CD14-positive monocyte (primary cell): ENCODE data around the gene ASCC2. TPM values are rescaled to one million over a fixed set of nuclear protein-coding genes. Genes with fewer than 3 reads are reported as not detected.
A peak's percentile ranks its signal among the peaks of the same experiment; 100 is the strongest.

ENCODE experiments used
- DNase-seq, 3 donors: peaks; one replicate each; pipeline ENCODE4 v3.0.0-alpha.2; 2011 to 2022
- H2AFZ ChIP-seq: 2 replicates; pipeline ENCODE4 v1.6.0; 2012; ENCODE audit warnings: mild to moderate bottlenecking, low read depth, low read length, inconsistent platforms; ENCODE audit not compliant: insufficient read depth, poor library complexity, severe bottlenecking
- H3K27ac ChIP-seq, 2 donors: 1 replicate in 1 of 2; 2 replicates in 1 of 2; pipeline ENCODE4 v1.5.1; 2012 to 2013; ENCODE audit warnings: low read length in 2 of 2, control low read depth in 1 of 2, inconsistent platforms in 1 of 2, low read depth in 1 of 2, mild to moderate bottlenecking in 1 of 2
- H3K27me3 ChIP-seq, 2 donors: one replicate each; pipeline versions ENCODE4 v1.6.0 to v1.6.1; 2011 to 2013; ENCODE audit warnings: low read length in 2 of 2; ENCODE audit not compliant: control insufficient read depth in 2 of 2, insufficient read depth in 2 of 2
- H3K36me3 ChIP-seq, 2 donors: replicated peaks in 1 of 2; 1 replicate in 1 of 2; 2 replicates in 1 of 2; pipeline versions ENCODE4 v1.5.1 to v1.6.1; 2012 to 2013; ENCODE audit warnings: low read length in 2 of 2, control low read depth in 1 of 2, inconsistent platforms in 1 of 2, mild to moderate bottlenecking in 1 of 2; ENCODE audit not compliant: insufficient read depth in 2 of 2, control insufficient read depth in 1 of 2
- H3K4me1 ChIP-seq, 2 donors: 1 replicate in 1 of 2; 2 replicates in 1 of 2; pipeline versions ENCODE4 v1.5.1 to v1.6.1; 2012 to 2013; ENCODE audit warnings: low read length in 2 of 2, control low read depth in 1 of 2, inconsistent platforms in 1 of 2, mild to moderate bottlenecking in 1 of 2, moderate library complexity in 1 of 2; ENCODE audit not compliant: insufficient read depth in 2 of 2, control insufficient read depth in 1 of 2
- H3K4me2 ChIP-seq: replicated peaks from 2 replicates; pipeline ENCODE3; 2012; ENCODE audit warnings: low read length, moderate library complexity, mild to moderate bottlenecking; ENCODE audit not compliant: poor library complexity, severe bottlenecking; ENCODE audit errors: extremely low read depth
- H3K4me3 ChIP-seq, 3 experiments: fragments of 200-600 bp in 1 of 3; sonication (generic) in 1 of 3; replicated peaks in 1 of 3; 1 replicate in 2 of 3; 2 replicates in 1 of 3; pipeline ENCODE4 v1.5.1; 2011 to 2013; ENCODE audit warnings: low read length in 3 of 3, mild to moderate bottlenecking in 3 of 3, control low read depth in 2 of 3, low read depth in 2 of 3, inconsistent platforms in 1 of 3, moderate library complexity in 1 of 3
- H3K79me2 ChIP-seq: 2 replicates; pipeline ENCODE4 v1.6.0; 2012; ENCODE audit warnings: mild to moderate bottlenecking, control low read depth, inconsistent platforms, low read length, moderate library complexity; ENCODE audit not compliant: insufficient read depth
- H3K9ac ChIP-seq: 2 replicates; pipeline ENCODE4 v1.6.0; 2017; ENCODE audit warnings: low read length, mild to moderate bottlenecking; ENCODE audit not compliant: insufficient read depth, poor library complexity, severe bottlenecking
- H3K9me3 ChIP-seq, 2 donors: replicated peaks in 1 of 2; 1 replicate in 1 of 2; 2 replicates in 1 of 2; pipeline versions ENCODE4 v1.5.1 to v1.6.1; 2012 to 2013; ENCODE audit warnings: low read length in 2 of 2, control low read depth in 1 of 2; ENCODE audit not compliant: control insufficient read depth in 1 of 2, insufficient read depth in 1 of 2
- H4K20me1 ChIP-seq: 2 replicates; pipeline ENCODE4 v1.6.0; 2012; ENCODE audit warnings: mild to moderate bottlenecking, low read length, control low read depth, moderate library complexity; ENCODE audit not compliant: insufficient read depth
- H3K27ac Mint-ChIP-seq, 7 donors: one replicate each; pipeline ENCODE4 v1.8.0; 2020; ENCODE audit warnings: mild to moderate bottlenecking in 7 of 7, mixed read lengths in 7 of 7, moderate library complexity in 6 of 7, inconsistent platforms in 2 of 7
- H3K27me3 Mint-ChIP-seq, 3 donors: one replicate each; pipeline ENCODE4 v1.8.0; 2021 to 2022; ENCODE audit warnings: low read depth in 3 of 3, mild to moderate bottlenecking in 3 of 3, mixed read lengths in 3 of 3, moderate library complexity in 3 of 3, inconsistent platforms in 1 of 3
- H3K36me3 Mint-ChIP-seq, 2 donors: one replicate each; pipeline ENCODE4 v1.8.0; 2020; ENCODE audit warnings: mixed read lengths in 2 of 2, inconsistent platforms in 1 of 2, mild to moderate bottlenecking in 1 of 2
- H3K4me1 Mint-ChIP-seq: one replicate; pipeline ENCODE4 v1.8.0; 2020; ENCODE audit warnings: mild to moderate bottlenecking, mixed read lengths
- H3K4me3 Mint-ChIP-seq, 2 donors: one replicate each; pipeline ENCODE4 v1.8.0; 2020; ENCODE audit warnings: mild to moderate bottlenecking in 2 of 2, mixed read lengths in 2 of 2, moderate library complexity in 1 of 2
- H3K9me3 Mint-ChIP-seq, 7 donors: one replicate each; pipeline ENCODE4 v1.8.0; 2020 to 2022; ENCODE audit warnings: mixed read lengths in 7 of 7, mild to moderate bottlenecking in 6 of 7, moderate library complexity in 6 of 7, inconsistent platforms in 2 of 7
- CTCF ChIP-seq: fragments of 200-600 bp; IDR thresholded peaks from one replicate; pipeline ENCODE4 v1.8.0; 2022; ENCODE audit warnings: antibody characterized with exemption, mild to moderate bottlenecking
- WGBS: methylation state at CpG from one replicate; pipeline ENCODE4 v1.1.5; 2013; ENCODE audit warnings: missing lambda C conversion rate; ENCODE audit not compliant: insufficient coverage; 5-methylcytosine and 5-hydroxymethylcytosine counted together
- intact Hi-C, 2 donors: fragments of 100-400 bp; cut with micrococcal nuclease; formaldehyde crosslinking; loops; one replicate each; pipeline versions ENCODE4 v1.15.0 to v1.15.1; 2023
- polyA plus RNA-seq, 3 donors: library from polyadenylated mRNA; depleted of rRNA in 1 of 3; unstranded in 2 of 3; stranded (reverse) in 1 of 3; fragments of 300-500 nt in 2 of 3; fragments of >200 nt in 1 of 3; fragmentation: Illumina TruSeq in 2 of 3; gene quantifications; 1 replicate in 2 of 3; 2 replicates in 1 of 3; pipeline ENCODE4 v1.2.3, GENCODE V29; 2012 to 2021

Gene ASCC2
- polyA plus RNA-seq, 3 donors, result 23.8 to 77.2 (median 39.6) TPM

DNA sequence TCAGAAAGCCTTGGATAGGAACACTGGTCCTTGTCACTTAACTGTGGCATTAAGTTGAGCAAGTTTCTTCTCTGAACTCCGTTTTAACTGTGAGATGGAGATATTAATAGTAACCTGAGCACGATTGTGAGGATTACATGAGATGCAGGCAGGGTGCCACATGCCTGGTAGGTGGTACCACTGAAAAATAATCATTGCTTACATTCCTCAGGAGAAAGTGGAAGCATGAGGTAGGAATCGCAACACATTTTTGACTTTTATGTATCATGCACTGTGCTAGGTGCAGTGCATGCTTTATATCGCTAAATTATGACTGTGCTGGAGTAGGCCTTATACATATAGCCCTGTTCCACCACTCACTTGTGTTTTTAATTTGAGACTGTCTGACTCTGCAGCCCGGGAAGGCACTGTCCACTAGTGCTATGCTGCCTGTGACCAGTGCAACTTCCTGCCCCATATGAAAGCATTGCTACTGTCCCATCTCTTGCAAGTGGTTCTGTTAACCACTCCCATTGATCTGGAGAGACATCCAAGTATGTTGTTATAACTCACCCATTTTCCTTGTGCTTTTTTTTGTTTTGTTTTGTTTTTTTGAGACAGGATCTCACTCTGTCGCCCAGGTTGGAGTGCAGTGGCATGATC, 69.9 kb downstream of the ASCC2 start:
- Mint-ChIP-seq H3K4me3 (peak overlapping the region; percentile 99), H3K9me3 (no peaks in the 10 kb centered on the region), H3K36me3 (peaks cover 20 to 24% of the 10 kb centered on the region in 2 donors), H3K27me3 (peaks cover 0 to 1% (median 0%) of the 10 kb centered on the region in 3 donors), H3K4me1 (peaks cover 35% of the 10 kb centered on the region), H3K27ac (peak overlapping the region; percentile 41 to 98 (median 95))
- Histone ChIP-seq H3K9ac (peak overlapping the region; percentile 90), H3K4me1 (peaks cover 21 to 27% of the 10 kb centered on the region in 2 donors), H2AFZ (peak overlapping the region; percentile 99), H3K27me3 (no peaks in the 10 kb centered on the region), H3K4me2 (peak overlapping the region; percentile 98), H3K4me3 (peak overlapping the region; percentile 92 to 97 (median 96)), H3K79me2 (peaks cover 53% of the 10 kb centered on the region), H3K27ac (peak overlapping the region in 1 of 2 donors; percentile 92), H4K20me1 (no peaks in the 10 kb centered on the region), H3K9me3 (no peaks in the 10 kb centered on the region), H3K36me3 (peaks cover 12 to 29% of the 10 kb centered on the region in 2 donors)
- no peak for DNase-seq
- intact Hi-C loops, result loop anchor here (5.0 to 10.0 kb wide), 3 partner anchors 114 to 237 kb away; partner anchors contain the start of genes MTMR3 (in 1 of the 2) and NF2 (in 1 of the 2)
- 57% methylated on average over 4 of the region's 6 CpGs for WGBS
- no peak for TF ChIP-seq CTCF

DNA sequence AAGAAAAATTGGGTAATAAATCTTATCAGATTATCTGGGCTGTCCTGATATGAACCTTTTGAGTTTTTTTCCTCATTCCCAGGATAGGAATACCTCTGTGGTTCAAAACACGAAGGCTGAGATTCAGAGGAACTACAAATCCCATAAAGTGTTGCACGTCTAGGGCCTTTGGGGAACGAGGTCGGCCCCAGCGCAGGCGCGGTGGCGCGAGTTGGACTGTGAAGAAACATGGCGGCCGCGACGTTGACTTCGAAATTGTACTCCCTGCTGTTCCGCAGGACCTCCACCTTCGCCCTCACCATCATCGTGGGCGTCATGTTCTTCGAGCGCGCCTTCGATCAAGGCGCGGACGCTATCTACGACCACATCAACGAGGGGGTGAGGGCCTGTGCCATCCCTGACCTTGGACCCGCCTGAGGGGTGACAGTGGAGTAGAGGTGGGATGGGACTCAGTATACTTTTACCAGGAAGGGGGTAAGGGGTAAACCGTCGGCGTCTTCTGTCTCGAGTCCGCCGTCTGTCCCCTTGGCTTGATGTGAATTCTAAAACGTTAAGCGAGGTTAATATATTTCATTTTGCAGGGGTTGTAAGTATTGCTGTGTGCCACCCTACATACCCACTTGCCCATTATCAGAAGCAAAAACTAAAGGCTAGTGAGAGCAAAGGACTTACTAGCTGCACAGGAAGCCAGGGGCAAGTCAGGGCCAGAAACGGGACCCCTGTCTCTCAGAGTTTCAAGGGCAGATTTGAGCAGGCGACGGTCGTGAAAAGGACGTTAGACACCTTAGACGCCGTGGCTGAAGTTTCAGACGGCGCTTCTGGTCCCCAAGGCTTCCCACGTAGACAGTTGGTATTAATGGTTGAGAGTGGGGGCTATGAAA, 70.7 kb downstream of the ASCC2 start, which contains the start of gene UQCR10:
UQCR10 (plus strand) TSS at position 199 of the 881 bp plus-strand sequence; CDS start at position 229, 30 bp downstream.
- peak within 1 kb of the TSS; percentile 91 to 98 (median 96) for H3K27ac Mint-ChIP-seq
- peak within 1 kb of the TSS; percentile 99 for H3K4me3 Mint-ChIP-seq
- DNase-seq, result peak; percentile 86 to 93 (median 90)
- Histone ChIP-seq H3K27ac (peak within 1 kb of the TSS; percentile 37 to 92), H3K4me2 (peak within 1 kb of the TSS; percentile 98), H3K4me1 (peaks cover 21 to 27% of the 10 kb centered on the region in 2 donors), H3K36me3 (peaks cover 12 to 29% of the 10 kb centered on the region in 2 donors), H4K20me1 (no peaks in the 10 kb centered on the region), H3K9me3 (no peaks in the 10 kb centered on the region), H2AFZ (peak within 1 kb of the TSS; percentile 99), H3K4me3 (peak within 1 kb of the TSS; percentile 92 to 97 (median 96)), H3K9ac (peak within 1 kb of the TSS; percentile 90), H3K79me2 (peaks cover 56% of the 10 kb centered on the region), H3K27me3 (no peaks in the 10 kb centered on the region)
- TF ChIP-seq CTCF, result no peak
- H3K4me1 Mint-ChIP-seq, result peaks cover 35% of the 10 kb centered on the region
- under 1% methylated on average over 28 of the region's 46 CpGs for WGBS
- intact Hi-C loops, result loop anchor here (5.0 to 10.0 kb wide), 3 partner anchors 115 to 237 kb away; partner anchors contain the start of genes MTMR3 (in 1 of the 2) and NF2 (in 1 of the 2)
- H3K9me3 Mint-ChIP-seq, result no peaks in the 10 kb centered on the region
- peaks cover 0 to 1% (median 0%) of the 10 kb centered on the region in 3 donors for H3K27me3 Mint-ChIP-seq
- peaks cover 20 to 24% of the 10 kb centered on the region in 2 donors for H3K36me3 Mint-ChIP-seq
